HG03159 (cell line): ENCODE results near the gene GALNT1.
"Not testable (repeated sequence)": the region's sequence is repeated elsewhere in the genome, so short reads cannot be mapped to it uniquely, and the experiment has no call there.

Experiments used
- ATAC-seq: cut with Tn5 transposase; IDR thresholded peaks from one replicate; pipeline ENCODE4 v1.9.1; 2021; ENCODE audit warnings: mild to moderate bottlenecking, moderate library complexity; ENCODE audit not compliant: unreplicated experiment

Gene GALNT1

DNA sequence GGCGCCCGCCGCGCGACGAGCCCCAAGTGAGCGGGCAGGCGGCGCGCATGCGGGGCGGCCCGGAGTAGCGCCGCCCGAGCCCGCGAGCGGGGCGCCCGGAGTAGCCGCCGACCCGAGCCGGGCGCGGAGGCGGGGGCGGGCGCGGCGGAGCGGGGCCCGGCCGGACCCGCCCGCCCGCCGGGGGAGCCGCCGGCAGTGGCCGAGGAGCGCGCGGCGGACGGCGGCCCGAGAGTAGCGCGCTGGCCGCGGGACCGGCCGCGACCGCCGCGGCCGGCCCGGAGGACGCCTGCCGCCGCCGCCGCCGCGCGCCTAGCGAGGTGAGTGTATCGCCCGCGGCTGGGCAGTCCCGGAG lies at the start of gene GALNT1:
Gene GALNT1 (plus strand): TSS at position 195 of the 352 bp plus-strand sequence. CDS start 72,923 bp downstream, outside the sequence.
- ATAC-seq, result no peak

DNA sequence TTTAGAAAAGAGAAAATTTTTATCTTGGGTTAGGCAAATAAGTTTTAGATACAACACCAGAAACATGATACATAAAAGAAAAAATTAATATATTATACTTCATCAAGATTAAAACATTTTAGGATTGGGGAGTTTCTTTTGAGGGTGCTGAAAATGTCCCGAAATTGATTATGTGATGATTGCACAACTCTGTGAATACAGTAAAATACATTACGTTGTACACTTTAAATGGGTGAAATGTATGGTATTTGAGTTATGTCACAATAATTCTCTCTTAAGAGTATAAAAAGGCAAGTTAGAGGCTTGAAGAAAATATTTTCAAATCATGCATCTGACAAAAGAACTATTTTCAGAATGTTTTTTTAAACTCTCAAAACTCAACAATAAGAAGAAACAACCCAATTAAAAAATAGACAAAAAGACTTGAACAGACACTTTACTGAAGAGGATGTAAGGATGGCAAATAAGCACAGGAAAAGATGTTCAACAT lies 47.6 kb upstream of the GALNT1 start:
- no peak for ATAC-seq

DNA sequence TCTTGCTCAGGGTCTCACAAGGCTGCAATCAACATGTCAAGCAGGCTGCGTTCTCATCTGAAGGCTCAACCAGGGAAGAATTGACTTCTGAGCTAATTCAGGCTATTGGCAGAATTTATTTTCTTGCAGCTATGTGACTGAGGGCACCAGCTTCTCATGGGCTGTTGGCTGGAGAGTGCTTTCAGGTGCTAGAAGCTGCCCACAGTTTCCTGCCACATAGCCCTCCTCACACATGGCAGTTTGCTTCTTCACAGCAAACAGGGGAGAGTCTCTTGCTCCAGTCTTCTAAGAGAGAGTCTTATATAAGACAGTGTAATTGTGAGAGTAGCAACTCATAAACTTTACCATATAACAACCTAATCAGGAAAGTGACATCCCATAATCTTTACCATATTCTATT lies 46.2 kb upstream of the GALNT1 start:
- ATAC-seq, result no peak

DNA sequence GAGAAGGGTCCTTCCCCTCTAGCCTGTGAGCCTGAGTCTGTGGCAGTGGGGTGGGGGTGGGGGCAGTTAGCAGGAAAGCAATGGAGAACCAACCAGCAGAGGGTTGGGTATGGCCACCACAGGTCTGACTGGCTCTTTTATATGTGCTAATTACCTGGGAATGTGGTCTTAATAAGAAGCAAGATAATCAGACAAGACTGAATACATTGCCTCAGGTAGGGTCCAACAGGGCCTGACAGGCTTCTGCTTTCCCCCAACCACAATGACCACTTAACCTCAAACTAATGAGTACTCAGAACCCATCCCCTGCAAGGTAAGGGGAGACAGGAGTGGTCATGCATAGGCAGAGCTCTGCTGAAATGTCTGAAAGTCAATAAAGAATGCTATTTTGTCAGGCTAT lies 39.2 kb upstream of the GALNT1 start:
- ATAC-seq, result no peak

DNA sequence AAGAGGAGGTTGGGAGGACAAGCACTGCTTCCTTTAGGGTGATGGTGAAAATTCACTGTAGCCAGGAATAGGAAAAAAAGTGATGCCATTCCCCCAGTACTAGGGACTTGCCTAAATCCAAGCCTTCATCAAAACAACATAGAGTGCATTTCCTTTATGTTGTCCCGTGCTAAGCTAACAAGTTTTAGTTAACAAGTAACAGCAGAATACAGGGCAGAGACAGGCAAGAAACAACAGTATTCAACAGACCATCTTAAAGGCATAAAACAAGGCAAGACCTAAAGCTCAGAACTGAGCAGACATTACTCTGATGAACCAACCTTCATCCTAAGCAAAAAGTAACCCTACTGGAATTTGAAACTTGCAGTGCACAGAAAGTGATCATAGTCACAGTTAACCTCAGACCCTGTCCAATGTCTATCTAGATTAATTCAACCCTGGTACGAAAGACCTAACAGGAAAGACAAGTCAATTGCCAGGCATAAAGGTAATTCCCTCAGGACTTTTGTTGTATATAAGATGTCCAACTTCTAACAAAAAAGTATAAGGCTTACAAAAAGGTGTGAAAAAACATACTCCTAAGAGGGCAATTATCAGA lies 34.4 kb upstream of the GALNT1 start:
- ATAC-seq, result no peak

DNA sequence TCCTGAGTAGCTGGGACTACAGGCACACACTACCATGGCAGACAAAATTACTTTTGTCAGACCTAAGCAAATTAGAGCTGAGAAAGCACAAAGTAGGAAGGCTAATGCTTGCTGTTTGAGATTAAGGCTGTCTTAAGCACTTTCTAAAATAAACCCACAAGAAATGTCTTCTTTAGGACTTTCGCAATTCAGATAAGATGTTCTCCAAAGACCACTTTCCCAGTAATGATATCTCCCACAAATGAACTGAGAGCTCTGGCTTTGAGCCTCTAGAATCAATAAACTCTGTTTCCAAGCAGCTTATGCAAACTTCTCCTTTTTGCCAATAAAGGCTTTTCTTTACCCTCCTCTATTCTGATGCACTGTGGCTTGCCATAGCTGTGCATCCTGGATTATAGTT lies 32.0 kb upstream of the GALNT1 start:
- no peak for ATAC-seq

DNA sequence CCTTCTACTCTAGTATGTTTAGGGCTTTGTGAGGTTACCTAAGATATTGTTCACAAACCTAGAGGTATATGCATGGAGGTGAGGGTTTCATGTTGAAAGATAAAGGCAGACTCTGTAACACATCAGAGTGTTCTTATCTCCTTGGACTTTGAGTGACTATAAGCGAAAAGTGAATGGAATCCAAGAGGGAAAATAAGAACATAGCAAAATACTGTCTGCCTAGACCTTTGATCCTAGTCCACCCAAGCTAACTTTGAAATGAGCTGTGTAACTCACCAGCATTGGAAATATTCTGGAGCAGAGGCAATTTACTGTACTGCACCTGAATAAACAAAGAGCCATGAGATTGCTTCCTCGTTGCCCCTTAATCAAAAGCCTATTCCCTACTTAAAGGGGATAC lies 28.2 kb upstream of the GALNT1 start:
- ATAC-seq, result no peak

DNA sequence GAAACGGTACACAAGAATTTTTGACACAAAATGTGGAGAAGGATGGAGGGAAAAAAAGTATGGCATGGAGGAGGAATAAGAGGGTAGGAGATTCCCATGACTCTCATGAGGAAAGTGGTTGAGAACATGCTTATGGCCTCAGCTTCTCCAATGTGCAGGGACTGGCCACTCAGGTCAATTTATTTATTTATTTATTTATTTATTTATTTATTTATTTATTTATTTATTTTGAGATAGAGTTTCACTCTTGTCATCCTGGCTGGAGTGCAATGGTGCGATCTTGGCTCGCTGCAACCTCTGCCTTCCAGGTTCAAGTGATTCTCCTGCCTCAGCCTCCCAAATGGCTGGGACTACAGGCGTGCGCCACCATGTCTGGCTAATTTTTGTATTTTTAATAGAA lies 26.0 kb upstream of the GALNT1 start:
- ATAC-seq, result not testable (repeated sequence)

DNA sequence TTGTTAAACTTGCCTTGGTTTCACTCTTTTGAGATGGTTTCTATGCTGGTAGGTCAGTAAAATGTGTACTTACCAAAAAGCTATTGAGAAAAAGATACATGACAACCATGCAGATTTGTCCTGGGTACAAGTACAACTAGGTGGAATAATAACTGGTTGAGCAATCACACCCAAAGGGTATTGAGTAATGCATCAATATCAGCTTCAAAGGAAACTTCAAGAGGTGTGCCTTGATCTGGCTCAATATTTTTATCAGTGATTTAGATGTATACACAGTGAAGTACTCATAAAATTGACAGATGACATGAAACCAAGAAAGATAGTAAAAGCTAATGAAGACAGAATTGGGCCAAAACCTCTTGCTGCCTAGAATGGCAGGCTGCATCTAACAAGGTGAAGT lies 21.7 kb upstream of the GALNT1 start:
- no peak for ATAC-seq

DNA sequence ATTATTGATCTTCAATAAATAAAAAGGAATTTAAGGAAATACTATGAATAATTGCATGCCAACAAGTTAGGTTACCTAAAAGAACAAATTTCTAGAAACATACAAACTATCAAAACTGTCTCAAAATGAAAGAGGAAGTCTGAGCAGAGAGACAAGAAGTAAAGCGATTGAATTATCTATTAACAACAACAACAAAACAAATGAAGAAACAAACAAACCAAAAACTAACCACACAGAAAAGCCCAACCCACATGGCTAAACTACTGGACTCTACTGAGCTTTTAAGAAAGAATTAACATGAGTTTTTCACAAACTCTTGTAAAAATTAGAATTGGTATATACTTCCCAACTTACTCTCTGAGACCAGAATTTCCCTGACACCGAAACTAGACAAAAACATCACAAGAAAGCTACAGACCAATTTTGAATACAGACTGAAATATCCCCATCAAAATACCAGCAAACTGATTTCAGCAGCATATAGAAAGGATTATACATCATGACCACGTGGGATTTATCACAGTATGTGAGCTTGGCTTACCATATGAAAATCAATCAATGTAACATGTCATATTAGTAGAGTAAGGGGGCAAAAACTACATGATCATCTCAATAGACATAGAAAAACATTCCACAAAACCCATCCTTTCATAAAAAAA lies 16.6 kb upstream of the GALNT1 start:
- peak; percentile 86 for ATAC-seq

DNA sequence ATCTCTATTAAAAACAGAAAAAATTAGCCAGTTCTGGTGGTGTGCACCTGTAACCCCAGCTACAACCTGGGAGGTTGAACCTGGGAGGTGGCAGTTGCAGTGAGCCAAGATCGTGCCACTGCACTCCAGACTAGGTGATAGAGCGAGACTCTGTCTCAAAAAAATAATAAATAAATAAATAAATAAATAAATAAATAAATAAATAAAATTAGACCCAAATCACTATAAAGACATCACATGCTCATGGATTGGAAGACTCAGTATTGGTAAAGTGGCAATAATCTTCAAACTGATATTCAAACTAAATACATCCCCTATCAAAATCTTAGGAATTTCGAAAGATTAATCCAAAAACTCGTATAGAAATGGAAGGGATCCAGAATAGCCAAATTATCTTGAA lies 15.5 kb upstream of the GALNT1 start:
- no peak for ATAC-seq

DNA sequence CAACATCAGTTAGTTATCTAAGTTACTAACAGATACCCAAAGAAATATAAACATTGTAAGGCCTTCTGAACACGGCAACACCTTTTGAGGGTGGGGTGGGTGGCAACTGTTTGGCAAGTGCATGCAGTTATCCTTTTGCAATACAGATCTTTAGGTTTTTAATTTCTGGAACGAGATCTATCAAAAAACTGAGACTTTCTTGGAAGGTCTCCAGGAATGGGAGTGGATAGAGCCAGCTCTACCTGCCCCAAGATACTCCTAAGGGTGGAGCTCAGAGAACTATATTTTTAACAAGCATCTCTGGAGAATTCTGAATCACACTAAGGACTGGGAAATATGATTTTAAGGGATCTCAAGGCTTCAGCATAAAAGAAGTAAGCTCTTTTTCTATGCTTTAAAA lies 11.4 kb upstream of the GALNT1 start:
- no peak for ATAC-seq

DNA sequence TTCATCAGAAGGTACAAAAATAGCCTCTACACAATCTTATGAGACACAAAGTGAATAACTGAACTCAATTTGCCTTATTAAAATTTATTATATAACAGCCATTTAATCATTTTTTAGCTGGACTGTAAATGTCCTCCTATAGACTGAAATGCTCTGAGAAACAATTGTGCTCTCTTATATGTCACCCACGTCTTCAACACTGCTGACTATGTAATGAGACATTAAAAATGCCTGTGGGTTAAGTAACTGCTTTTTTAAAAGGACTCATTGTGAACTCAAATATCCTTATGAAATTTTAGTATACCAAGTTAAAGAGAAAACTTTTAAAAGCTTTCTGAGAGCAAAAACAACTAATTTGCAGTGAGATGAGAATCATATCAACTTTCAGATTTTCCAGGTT lies 10.4 kb upstream of the GALNT1 start:
- ATAC-seq, result no peak

DNA sequence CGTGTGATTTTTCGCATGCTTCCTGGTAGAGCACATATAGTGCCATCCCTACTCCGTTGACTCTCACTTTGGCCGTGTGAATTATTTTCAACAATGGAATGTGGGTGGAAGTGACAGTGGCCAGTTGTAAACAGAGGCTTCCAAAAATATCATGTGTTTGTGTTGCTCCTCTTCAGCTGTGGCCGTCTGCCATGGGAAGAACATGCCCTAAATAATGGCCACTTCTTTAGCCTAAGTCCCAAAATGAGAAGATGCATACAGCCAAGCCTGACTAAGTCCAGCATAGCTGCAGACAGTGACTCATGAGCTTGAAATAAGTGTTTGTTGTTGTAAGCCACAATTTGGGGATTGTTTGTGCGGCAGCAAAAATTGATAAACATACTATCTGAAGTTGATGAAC lies 8.9 kb upstream of the GALNT1 start:
- no peak for ATAC-seq

DNA sequence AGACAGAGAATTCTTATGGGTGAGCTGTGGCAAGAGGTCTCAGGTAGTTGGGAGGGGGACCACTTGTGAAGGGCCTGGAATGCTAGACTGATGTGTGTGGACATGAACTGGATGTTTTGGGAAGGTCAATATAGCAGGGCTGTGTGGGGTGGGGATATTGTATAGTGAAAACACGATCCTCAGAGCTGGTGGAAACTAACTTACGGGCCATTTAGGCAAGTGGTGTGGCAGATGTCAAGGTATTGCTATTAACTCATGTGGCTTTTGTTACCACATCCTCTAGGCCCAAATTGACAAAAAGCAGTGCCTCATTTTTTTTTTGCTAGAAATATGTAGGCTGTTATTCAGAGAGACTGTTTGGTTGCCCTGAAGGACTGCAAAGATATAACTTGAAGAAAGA lies 8.0 kb upstream of the GALNT1 start:
- no peak for ATAC-seq

DNA sequence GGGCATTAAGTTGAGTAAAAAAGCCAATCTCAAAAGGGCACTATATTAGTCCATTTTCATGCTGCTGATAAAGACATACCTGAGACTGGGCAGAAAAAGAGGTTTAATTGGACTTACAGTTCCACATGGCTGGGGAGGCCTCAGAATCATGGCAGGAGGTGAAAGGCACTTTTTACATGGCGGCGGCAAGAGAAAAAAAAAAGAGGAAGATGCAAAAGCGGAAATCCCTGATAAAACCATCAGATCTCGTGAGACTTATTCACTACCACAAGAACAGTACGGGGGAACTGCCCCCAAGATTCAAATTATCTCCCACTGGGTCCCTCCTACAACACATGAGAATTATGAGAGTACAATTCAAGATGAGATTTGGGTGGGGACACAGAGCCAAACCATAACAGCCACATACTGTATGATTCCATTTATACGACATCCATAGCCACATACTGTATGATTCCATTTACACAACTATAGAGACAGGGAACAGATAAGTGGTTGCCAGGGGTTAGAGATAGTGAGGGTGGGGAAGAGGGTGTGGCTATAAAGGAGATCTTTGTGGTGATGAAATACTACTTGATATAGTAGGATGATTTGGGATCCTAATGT lies 5.2 kb upstream of the GALNT1 start:
- ATAC-seq, result not testable (repeated sequence)

DNA sequence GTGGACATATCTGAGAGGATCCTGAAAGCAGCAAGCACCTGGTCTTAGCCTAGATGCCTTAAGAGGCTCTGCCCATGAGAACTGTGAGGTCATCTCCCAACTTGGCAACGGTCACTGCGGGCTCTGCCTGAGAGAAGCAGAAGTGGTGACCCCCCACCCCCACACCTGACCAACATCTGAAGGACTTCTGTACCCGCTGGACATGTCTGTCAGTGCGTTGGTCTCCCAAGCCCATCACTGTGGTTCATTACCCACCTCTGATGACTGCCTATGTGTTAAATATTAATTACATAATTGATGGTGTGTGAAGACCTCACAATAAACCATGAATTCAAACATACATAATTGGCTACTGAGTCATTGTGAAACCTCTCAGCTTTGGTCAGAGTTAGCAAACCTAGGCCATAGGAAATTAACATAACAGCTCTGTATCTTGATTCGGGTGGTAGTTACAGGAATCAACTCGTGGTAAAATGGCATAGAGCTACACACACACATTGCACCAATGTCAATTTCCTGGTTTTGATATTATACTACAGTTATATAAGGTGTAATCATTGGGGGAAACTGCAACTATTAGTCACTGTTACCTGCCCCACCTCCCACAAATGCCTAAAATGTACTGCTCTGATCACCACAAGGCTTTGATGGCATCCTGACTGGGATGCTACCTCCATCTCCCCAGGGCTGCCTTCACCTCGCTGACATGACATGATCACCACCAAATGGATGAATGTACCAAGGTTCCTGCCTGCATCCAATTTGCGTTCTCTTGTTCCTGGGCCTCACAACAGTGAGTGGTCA lies 4.3 kb upstream of the GALNT1 start:
- peak; percentile 58 for ATAC-seq

DNA sequence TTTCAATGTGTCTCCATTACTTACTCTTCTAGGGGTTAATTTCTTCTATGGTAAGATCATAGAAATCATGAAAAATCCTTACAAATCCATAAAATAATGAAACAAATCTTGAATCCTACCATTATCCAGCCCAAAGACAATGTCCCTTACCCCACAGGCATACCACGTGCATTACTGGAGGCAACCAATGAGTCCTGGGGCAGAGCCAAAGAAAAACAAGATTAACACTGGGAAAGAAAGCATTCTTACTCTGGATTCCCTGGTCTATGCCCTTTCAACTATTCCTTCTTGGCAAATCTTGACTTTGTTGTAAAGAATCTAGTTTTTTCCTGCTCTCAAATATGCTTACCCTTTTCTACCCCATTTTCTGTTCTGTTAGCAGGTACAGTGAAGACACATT lies 3.1 kb upstream of the GALNT1 start:
- ATAC-seq, result no peak

DNA sequence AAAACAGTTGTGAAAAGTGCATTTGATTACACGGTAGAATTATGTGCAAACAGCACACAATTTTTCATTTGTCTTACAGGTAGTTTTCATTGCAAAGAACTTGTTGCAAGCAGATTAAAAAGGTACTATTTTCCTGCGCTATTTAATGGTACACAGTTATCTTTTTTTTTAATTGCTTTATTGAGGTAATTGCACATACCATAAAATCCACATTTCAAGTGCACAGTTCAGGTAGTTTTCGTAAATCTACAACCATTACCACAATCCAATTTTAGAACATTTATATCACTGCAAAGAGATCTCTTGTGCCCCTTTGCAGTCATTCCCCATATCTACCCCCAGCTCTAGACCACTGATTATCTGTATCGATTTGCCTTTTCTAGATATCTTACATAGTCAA lies 2.6 kb upstream of the GALNT1 start:
- ATAC-seq, result no peak

DNA sequence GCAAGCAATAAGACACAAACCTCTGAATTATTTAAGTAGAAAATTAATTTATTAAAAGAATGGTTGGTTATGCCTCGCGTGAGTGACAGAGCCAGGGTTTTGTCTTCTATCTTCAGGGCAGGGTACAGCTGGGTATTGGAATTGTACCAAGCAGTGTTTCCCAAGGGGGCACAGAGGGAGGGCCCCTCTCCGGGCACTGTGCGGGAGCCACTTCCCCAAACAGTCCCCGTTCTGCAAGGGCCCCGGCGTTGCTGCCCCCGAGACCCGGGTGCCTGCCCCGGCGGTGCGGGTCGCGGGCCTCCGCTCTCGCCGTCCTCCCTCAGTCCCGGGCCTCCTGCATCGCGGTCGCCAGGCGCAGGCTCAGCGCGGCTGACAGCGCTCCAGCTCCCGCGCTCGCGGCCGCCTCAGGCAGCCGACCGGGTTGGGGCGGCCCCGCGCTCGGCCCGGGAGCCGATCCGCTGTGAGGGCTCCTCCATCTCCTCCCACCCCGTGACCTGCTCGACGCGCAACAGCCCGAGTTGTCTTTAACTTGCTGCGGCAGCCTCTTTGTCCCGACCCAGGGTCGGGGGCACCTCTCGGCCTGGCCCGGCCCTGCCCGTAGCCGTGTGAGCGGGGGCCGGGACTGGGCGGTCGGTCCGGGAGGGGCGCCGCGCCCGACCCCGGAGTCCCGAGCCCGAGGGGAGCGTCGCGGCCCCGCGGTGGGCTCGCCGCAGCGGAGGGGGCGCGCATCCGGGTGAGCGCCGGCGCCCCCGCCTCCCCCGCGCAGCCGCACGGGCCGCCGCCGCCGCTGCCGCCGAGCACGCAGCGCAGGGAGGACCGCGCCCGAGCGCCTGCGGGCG lies 620 bp upstream of the GALNT1 start:
- peak; percentile 41 for ATAC-seq
